ENCODE results near the gene COP1.
"Not testable (repeated sequence)": the region's sequence is repeated elsewhere in the genome, so short reads cannot be mapped to it uniquely, and the experiment has no call there.

The COP1 gene

GRCh38 chr1:175984057-175984812, 222.9 kb downstream of the COP1 start:
- H3K36me3 ChIP-seq (ENCODE audit: control insufficient read depth, insufficient read depth, low read length) = peaks cover 5% of the 10 kb centered on the region
- no peak for TF ChIP-seq CTCF (IDR thresholded peaks at IDR 0.05; ENCODE audit: insufficient read depth, low read length, poor library complexity, severe bottlenecking)
- no peak for DNase-seq (ENCODE audit: extremely low read depth, insufficient read length)
- no peaks in the 10 kb centered on the region for H3K27me3 ChIP-seq (replicated peaks; ENCODE audit: control insufficient read depth, insufficient read depth, low read length)
- H3K4me3 ChIP-seq (replicated peaks; ENCODE audit: low read depth, low read length) = no peak overlapping the region

DNA sequence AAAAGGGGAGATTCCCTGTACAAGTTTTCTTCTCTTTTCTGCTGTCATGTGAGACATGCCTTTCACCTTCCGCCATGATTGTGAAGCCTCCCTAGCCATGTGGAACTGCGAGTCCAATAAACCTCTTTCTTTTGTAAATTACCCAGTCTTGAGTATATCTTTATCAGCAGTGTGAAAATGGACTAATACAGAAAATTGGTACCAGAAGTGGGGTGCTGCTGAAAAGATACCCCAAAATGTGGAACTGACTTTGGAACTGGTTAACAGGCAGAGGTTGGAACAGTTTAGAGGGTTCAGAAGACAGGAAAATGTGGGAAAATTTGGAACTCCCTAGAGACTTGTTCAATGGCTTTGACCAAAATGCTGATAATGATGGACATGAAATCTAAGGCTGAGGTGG, 223.7 kb downstream of the COP1 start:
- not testable (repeated sequence) for H3K4me3 ChIP-seq (replicated peaks; ENCODE audit: low read depth, low read length); H3K27me3 ChIP-seq (replicated peaks; ENCODE audit: control insufficient read depth, insufficient read depth, low read length); DNase-seq (ENCODE audit: extremely low read depth, insufficient read length); H3K36me3 ChIP-seq (ENCODE audit: control insufficient read depth, insufficient read depth, low read length)

- no peaks in the 10 kb centered on the region for H3K27me3 ChIP-seq (replicated peaks; ENCODE audit: control insufficient read depth, insufficient read depth, low read length)
- H3K36me3 ChIP-seq (ENCODE audit: control insufficient read depth, insufficient read depth, low read length) = peaks cover 4% of the 10 kb centered on the region
- no peak for TF ChIP-seq CTCF (IDR thresholded peaks at IDR 0.05; ENCODE audit: insufficient read depth, low read length, poor library complexity, severe bottlenecking)
- H3K4me3 ChIP-seq (replicated peaks; ENCODE audit: low read depth, low read length) = no peak overlapping the region
- DNase-seq (ENCODE audit: extremely low read depth, insufficient read length) = no peak
Observed at GRCh38 chr1:175981128-175981527, 226.0 kb downstream of the COP1 start.

DNA sequence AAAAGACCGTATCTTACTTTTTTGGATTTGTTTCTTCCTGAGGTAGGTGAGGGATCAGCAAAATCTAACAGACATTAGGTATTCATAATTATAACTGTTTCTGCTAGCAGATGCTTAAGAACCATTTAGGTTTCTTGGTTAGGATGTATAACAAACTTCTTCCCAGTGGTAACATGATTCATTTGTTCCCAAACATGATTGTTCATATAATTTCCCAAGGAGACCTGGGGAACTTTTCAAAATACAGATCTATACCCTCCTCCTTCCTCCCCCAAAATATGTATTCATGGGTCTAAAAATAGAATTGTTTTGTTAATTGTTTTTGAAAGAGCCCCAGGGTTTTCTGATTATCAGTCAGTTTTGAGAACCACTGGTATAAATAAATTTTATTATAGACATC, 228.2 kb downstream of the COP1 start:
- Histone ChIP-seq H3K36me3 (ENCODE audit: control insufficient read depth, insufficient read depth, low read length) (no peaks in the 10 kb centered on the region; the same call in 1 of the 2 replicates), H3K4me3 (replicated peaks; ENCODE audit: low read depth, low read length) (no peak overlapping the region), H3K27me3 (replicated peaks; ENCODE audit: control insufficient read depth, insufficient read depth, low read length) (no peaks in the 10 kb centered on the region)
- TF ChIP-seq CTCF (IDR thresholded peaks at IDR 0.05; ENCODE audit: insufficient read depth, low read length, poor library complexity, severe bottlenecking) = no peak
- no peak for DNase-seq (ENCODE audit: extremely low read depth, insufficient read length)

DNA sequence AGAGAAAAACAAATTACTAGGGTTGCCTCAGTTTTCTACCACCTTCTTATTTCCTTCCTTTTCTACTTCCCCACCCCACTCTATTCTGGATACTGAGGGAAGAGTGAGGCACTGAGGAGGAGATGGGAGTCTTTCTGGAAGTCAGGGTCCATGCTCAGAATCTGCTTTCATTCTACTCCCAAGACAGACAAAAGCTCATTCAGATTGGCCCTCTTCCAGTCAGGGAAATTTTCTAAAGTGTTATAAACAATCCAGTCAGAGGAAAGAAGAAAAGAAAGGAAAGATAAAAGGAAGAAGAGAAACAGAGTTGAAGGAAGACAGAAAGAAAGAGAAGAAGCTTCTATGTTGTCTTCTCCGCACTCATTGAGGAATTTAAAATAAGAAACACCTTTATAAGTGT, 228.6 kb downstream of the COP1 start:
- no peak for DNase-seq (ENCODE audit: extremely low read depth, insufficient read length)
- H3K4me3 ChIP-seq (replicated peaks; ENCODE audit: low read depth, low read length) = no peak overlapping the region
- H3K27me3 ChIP-seq (replicated peaks; ENCODE audit: control insufficient read depth, insufficient read depth, low read length) = no peaks in the 10 kb centered on the region
- no peaks in the 10 kb centered on the region for H3K36me3 ChIP-seq (ENCODE audit: control insufficient read depth, insufficient read depth, low read length)
- TF ChIP-seq CTCF (IDR thresholded peaks at IDR 0.05; ENCODE audit: insufficient read depth, low read length, poor library complexity, severe bottlenecking) = no peak

DNA sequence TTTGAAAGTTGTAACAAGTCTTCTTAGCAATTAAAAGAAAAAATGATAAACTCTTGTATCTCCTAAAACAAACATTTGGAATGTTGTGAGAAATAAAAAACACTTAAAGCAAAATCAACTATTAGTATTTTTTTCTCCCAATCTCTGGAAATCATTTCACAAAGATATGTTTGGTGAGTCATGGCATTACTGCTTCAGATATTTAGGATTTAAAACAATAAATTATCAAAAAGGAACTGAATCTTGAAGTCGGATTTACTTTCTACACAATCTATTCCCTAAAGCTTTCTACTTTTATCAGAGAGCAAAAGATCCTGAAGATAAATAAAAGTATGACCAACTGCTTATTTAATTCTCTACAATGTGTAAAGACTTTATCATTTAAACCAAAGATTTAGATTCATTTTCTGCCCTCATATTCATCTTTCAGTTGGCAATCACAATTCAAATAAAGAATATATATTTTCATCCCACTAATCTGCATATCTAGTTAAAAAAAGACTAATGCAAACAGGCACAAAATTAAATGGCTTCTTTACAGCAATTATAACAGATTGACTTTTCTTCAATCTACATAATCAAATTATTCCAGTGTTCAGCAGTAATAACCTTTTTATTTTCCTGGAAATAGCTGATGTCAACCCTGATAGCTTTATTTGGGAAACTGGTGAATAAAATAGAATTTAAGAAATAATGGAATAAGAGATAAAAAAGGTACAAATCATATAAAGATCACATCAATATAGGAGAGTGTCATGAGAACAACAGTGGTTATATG, 230.0 kb downstream of the COP1 start:
- Histone ChIP-seq H3K4me3 (replicated peaks; ENCODE audit: low read depth, low read length) (no peak overlapping the region), H3K36me3 (ENCODE audit: control insufficient read depth, insufficient read depth, low read length) (no peaks in the 10 kb centered on the region), H3K27me3 (replicated peaks; ENCODE audit: control insufficient read depth, insufficient read depth, low read length) (no peaks in the 10 kb centered on the region)
- TF ChIP-seq CTCF (IDR thresholded peaks at IDR 0.05; ENCODE audit: insufficient read depth, low read length, poor library complexity, severe bottlenecking) = no peak
- no peak for DNase-seq (ENCODE audit: extremely low read depth, insufficient read length)

Measured in GM06990 (cell line).